Activated gamma-delta T cell treated with anti-CD3 and anti-CD28 coated beads, Interleukin-2, amount 50 U/mL, for 16 hours (primary cell): ENCODE measurements around the gene BRD3.

Source experiments
- DNase-seq: peaks from one replicate; pipeline ENCODE4 v3.0.0-alpha.2; 2020; ENCODE audit warnings: low read depth

The BRD3 gene

GRCh38 chr9:134066913-134067851 lies 644 bp downstream of the BRD3 start:
- peak; percentile 22 for DNase-seq

- no peak for DNase-seq
Observed at GRCh38 chr9:134066526-134066912, 1.3 kb downstream of the BRD3 start.

- peak; percentile 46 for DNase-seq
Observed at GRCh38 chr9:134065612-134066419, 2.0 kb downstream of the BRD3 start.

GRCh38 chr9:134064711-134065110 lies 3.1 kb downstream of the BRD3 start:
- DNase-seq: no peak

GRCh38 chr9:134063571-134064450 lies 4.0 kb downstream of the BRD3 start:
- DNase-seq: no peak

- no peak for DNase-seq
Observed at GRCh38 chr9:134063088-134063570, 4.7 kb downstream of the BRD3 start.

- no peak for DNase-seq
Observed at GRCh38 chr9:134062461-134063087, 5.3 kb downstream of the BRD3 start.

- DNase-seq: no peak
Observed at GRCh38 chr9:134061688-134062371, 6.0 kb downstream of the BRD3 start.

GRCh38 chr9:134061019-134061687 lies 6.7 kb downstream of the BRD3 start:
- no peak for DNase-seq

- no peak for DNase-seq
Observed at GRCh38 chr9:134060546-134060945, 7.3 kb downstream of the BRD3 start.

- DNase-seq: no peak
Observed at GRCh38 chr9:134059661-134060395, 8.0 kb downstream of the BRD3 start.

GRCh38 chr9:134059188-134059641 lies 8.6 kb downstream of the BRD3 start:
- no peak for DNase-seq

- DNase-seq: no peak
Observed at GRCh38 chr9:134058716-134059115, 9.1 kb downstream of the BRD3 start.

GRCh38 chr9:134057751-134058701 lies 9.8 kb downstream of the BRD3 start:
- no peak for DNase-seq

GRCh38 chr9:134057307-134057657 lies 10.5 kb downstream of the BRD3 start:
- DNase-seq: no peak

- DNase-seq: no peak
Observed at GRCh38 chr9:134056483-134057306, 11.1 kb downstream of the BRD3 start.

- DNase-seq: no peak
Observed at GRCh38 chr9:134055981-134056461, 11.8 kb downstream of the BRD3 start.
